H1 (cell line): ENCODE data around the gene PLCB4. TPM values are rescaled to one million over a fixed set of nuclear protein-coding genes. Genes with fewer than 3 reads are reported as not detected.

Source experiments
- ATF3 ChIP-seq: IDR thresholded peaks from 2 replicates; pipeline ENCODE4 v1.6.1; 2011; ENCODE audit warnings: low read depth, mild to moderate bottlenecking, low read length; ENCODE audit not compliant: insufficient read depth
- JUN ChIP-seq: IDR thresholded peaks from 2 replicates; pipeline ENCODE4 v1.6.1; 2011; ENCODE audit warnings: low read depth, mild to moderate bottlenecking, improper control_type of control experiment, low read length
- polyA plus RNA-seq, 7 experiments: library from polyadenylated mRNA; depleted of rRNA in 3 of 7; stranded (reverse) in 5 of 7; unstranded in 2 of 7; fragments of >200 nt in 5 of 7; fragments of 200-250 nt in 2 of 7; gene quantifications; 1 replicate in 5 of 7; 2 replicates in 1 of 7; 4 replicates in 1 of 7; pipeline versions ENCODE4 v1.2.1 to v1.2.3, GENCODE V29; 2011 to 2013; ENCODE audit warnings: missing spikeins in 2 of 7, mixed read lengths in 2 of 7
- total RNA-seq: library from RNA; stranded (reverse); fragmentation: NEBNext Ultra II Directional; extraction: Animal tissue kit (Norgen Biotek cat#: 25700); gene quantifications from 2 replicates; pipeline ENCODE4 v1.2.1, GENCODE V29; 2021

The PLCB4 gene
- total and polyA plus RNA-seq, 2 of the 8 experiments (the other 6 are each of a cell fraction or from before 2014, with no cell fraction given) = 3.2 to 14.1 TPM

- TF ChIP-seq ATF3 (no peak), JUN (no peak)
Observed at GRCh38 chr20:9395971-9396370, 327.1 kb downstream of the PLCB4 start (continued).
